HepG2 (cell line): Measurements from ENCODE around the gene EFEMP2. TPM values are rescaled to one million over a fixed set of nuclear protein-coding genes. Genes with fewer than 3 reads are reported as not detected.
A peak's percentile ranks its signal among the peaks of the same experiment; 100 is the strongest.

ENCODE experiments used
- ATAD3A ChIP-seq: sonication (generic); formaldehyde crosslinking; IDR thresholded peaks from 2 replicates; pipeline ENCODE4 v1.4.0; 2020; ENCODE audit warnings: missing genetic modification reagents
- EEA1 ChIP-seq: sonication (generic); formaldehyde crosslinking; IDR thresholded peaks from 2 replicates; pipeline ENCODE4 v1.5.1; 2020; ENCODE audit warnings: mild to moderate bottlenecking, missing genetic modification reagents, borderline replicate concordance
- ESRRA ChIP-seq: sonication (generic); formaldehyde crosslinking; IDR thresholded peaks from 2 replicates; pipeline ENCODE4 v1.5.1; 2020; ENCODE audit warnings: mild to moderate bottlenecking, low read depth, missing genetic modification reagents
- FOXA3 ChIP-seq: IDR thresholded peaks from 2 replicates; pipeline ENCODE4 v1.6.1; 2016; ENCODE audit warnings: missing genetic modification reagents, missing compliant biosample characterization
- IRX3 ChIP-seq: sonication (generic); formaldehyde crosslinking; IDR thresholded peaks from 2 replicates; pipeline ENCODE4 v1.8.1; 2023; ENCODE audit warnings: mild to moderate bottlenecking, low read depth, missing genetic modification reagents, borderline replicate concordance
- KLF16 ChIP-seq, 2 experiments: sonication (generic) in 1 of 2; formaldehyde crosslinking in 1 of 2; IDR thresholded peaks; 2 replicates each; pipeline versions ENCODE4 v1.6.1 to v1.8.0; 2016 to 2023; ENCODE audit warnings: missing genetic modification reagents in 2 of 2, missing compliant biosample characterization in 1 of 2
- MEIS2 ChIP-seq: sonication (generic); formaldehyde crosslinking; IDR thresholded peaks from 2 replicates; pipeline ENCODE4 v1.9.0; 2021; ENCODE audit warnings: mild to moderate bottlenecking, missing genetic modification reagents
- SAFB2 ChIP-seq: sonication (generic); formaldehyde crosslinking; IDR thresholded peaks from 2 replicates; pipeline ENCODE4 v1.5.1; 2020; ENCODE audit warnings: missing genetic modification reagents, low read depth, mild to moderate bottlenecking, borderline replicate concordance
- SMAD3 ChIP-seq: sonication (generic); formaldehyde crosslinking; IDR thresholded peaks from 2 replicates; pipeline ENCODE4 v1.4.0; 2020; ENCODE audit warnings: missing genetic modification reagents
- SRSF9 ChIP-seq: fragments of 200-400 bp; formaldehyde crosslinking; IDR thresholded peaks from 2 replicates; pipeline ENCODE4 v1.6.1; 2018; ENCODE audit warnings: borderline replicate concordance, mild to moderate bottlenecking, low read depth, low read length; ENCODE audit not compliant: insufficient read depth, poor library complexity, severe bottlenecking
- TAF1 ChIP-seq: sonication (generic); formaldehyde crosslinking; IDR thresholded peaks from 2 replicates; pipeline ENCODE4 v1.4.0; 2020; ENCODE audit warnings: missing genetic modification reagents
- TBX2 ChIP-seq: sonication (generic); formaldehyde crosslinking; IDR thresholded peaks from 2 replicates; pipeline ENCODE4 v1.5.0; 2020; ENCODE audit warnings: missing genetic modification reagents, mild to moderate bottlenecking, borderline replicate concordance
- TCF7L2 ChIP-seq: IDR thresholded peaks from 2 replicates; pipeline ENCODE4 v1.6.1; 2011; ENCODE audit warnings: mild to moderate bottlenecking, low read depth, low read length, moderate library complexity
- TGIF2 ChIP-seq: IDR thresholded peaks from 2 replicates; pipeline ENCODE4 v1.6.1; 2016; ENCODE audit warnings: control low read depth, missing compliant biosample characterization
- TP53 ChIP-seq: sonication (generic); formaldehyde crosslinking; conservative IDR thresholded peaks from 2 replicates; pipeline ENCODE4 v1.4.0; 2020; ENCODE audit warnings: missing genetic modification reagents
- WIZ ChIP-seq: sonication (generic); formaldehyde crosslinking; IDR thresholded peaks from 2 replicates; pipeline ENCODE4 v1.5.1; 2020; ENCODE audit warnings: mild to moderate bottlenecking, missing genetic modification reagents
- ZBTB8A ChIP-seq: sonication (generic); formaldehyde crosslinking; IDR thresholded peaks from 2 replicates; pipeline ENCODE4 v1.4.0; 2020; ENCODE audit warnings: mild to moderate bottlenecking, low read depth, missing genetic modification reagents, borderline replicate concordance
- ZC3H13 ChIP-seq: sonication (generic); formaldehyde crosslinking; IDR thresholded peaks from 2 replicates; pipeline ENCODE4 v1.8.1; 2023; ENCODE audit warnings: mild to moderate bottlenecking, missing genetic modification reagents, moderate library complexity
- ZC3H4 ChIP-seq: sonication (generic); formaldehyde crosslinking; IDR thresholded peaks from 2 replicates; pipeline ENCODE4 v1.4.0; 2020; ENCODE audit warnings: missing genetic modification reagents, borderline replicate concordance
- ZMYM3 ChIP-seq: sonication (generic); formaldehyde crosslinking; IDR thresholded peaks from 2 replicates; pipeline ENCODE4 v1.5.1; 2020; ENCODE audit warnings: mild to moderate bottlenecking, missing genetic modification reagents
- ZNF121 ChIP-seq: sonication (generic); formaldehyde crosslinking; IDR thresholded peaks from 2 replicates; pipeline ENCODE4 v1.5.0; 2020; ENCODE audit warnings: mild to moderate bottlenecking, missing genetic modification reagents
- ZNF143 ChIP-seq: sonication (generic); formaldehyde crosslinking; IDR thresholded peaks from 2 replicates; pipeline ENCODE4 v1.4.0; 2020; ENCODE audit warnings: missing genetic modification reagents
- polyA plus RNA-seq, 8 experiments: library from polyadenylated mRNA; depleted of rRNA in 3 of 8; stranded (reverse) in 7 of 8; unstranded in 1 of 8; fragments of >200 nt; fragmentation: Illumina TruSeq in 4 of 8; extraction: Trizol in 4 of 8; gene quantifications; 2 replicates each; pipeline versions ENCODE4 v1.2.1 to v1.2.3, GENCODE V29; 2011 to 2016; ENCODE audit warnings: low read depth in 4 of 8, missing spikeins in 1 of 8, mixed read lengths in 1 of 8; ENCODE audit not compliant: insufficient read depth in 1 of 8
- total RNA-seq, 5 experiments: library from RNA; depleted of rRNA; stranded (reverse); fragments of >200 nt; fragmentation: Illumina TruSeq; extraction: Trizol; gene quantifications; 2 replicates each; pipeline ENCODE4 v1.2.3, GENCODE V29; 2016; ENCODE audit warnings: low read depth in 1 of 5
- TF ChIP-seq, protein P1 (sequence below): IDR thresholded peaks from 2 replicates; pipeline ENCODE4 v1.6.1; 2016; ENCODE audit warnings: mild to moderate bottlenecking, missing biosample characterization, missing genetic modification reagents
- TF ChIP-seq, protein P2 (sequence below): sonication (generic); formaldehyde crosslinking; conservative IDR thresholded peaks from 2 replicates; pipeline ENCODE4 v1.4.0; 2020; ENCODE audit warnings: mild to moderate bottlenecking, missing genetic modification reagents, moderate library complexity
- TF ChIP-seq, protein P3 (sequence below): sonication (generic); formaldehyde crosslinking; IDR thresholded peaks from 2 replicates; pipeline ENCODE4 v1.5.0; 2020; ENCODE audit warnings: missing genetic modification reagents

The EFEMP2 gene
- total and polyA plus RNA-seq, 2 of the 13 experiments (the other 11 are each of a cell fraction or from before 2014, with no cell fraction given) = 7.4 to 29.7 TPM

DNA sequence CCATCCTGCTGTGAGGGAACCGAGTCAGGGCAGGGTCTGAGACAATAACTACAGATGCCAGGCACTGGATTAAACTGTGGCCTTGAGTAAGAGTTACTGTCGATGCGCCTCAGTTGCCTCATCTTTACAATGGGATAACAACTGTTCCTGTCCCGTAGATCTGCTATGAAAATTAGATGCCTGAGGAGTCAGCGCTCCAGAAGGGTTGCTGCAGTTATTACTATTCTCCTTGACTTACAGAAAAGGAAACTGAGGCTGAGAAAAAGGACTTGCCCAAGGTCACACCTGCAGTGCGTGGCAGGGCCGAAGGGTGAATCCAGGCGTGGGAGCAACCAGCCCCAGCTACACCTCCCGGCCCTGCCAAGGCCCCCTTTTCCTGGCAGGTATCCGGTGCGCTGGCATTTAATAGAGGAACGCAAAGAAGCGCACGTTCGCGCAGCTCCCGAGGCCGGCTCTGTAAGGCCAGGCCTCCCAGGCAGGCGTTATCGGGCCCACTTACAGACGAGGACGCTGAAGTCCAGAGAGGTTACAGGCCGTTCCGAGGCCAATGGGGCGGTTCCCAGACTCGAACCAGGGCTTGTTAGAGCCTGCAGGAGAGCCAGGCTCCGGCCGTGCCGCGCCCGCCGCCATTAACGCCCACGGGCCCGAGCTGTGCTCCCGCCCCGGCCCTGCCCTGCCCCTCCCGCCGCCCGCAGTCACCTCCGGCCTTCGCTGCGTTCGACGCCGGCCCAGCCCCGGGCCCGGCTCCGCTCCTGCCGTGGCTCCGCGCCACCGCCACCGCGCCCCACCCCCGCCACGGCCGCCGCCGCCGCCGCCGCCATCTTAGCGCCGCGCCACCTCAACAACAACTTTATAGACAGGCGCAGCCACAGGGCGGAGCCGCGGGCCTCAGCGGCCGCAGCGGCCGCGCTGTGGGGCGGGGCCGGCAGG lies 45.9 kb upstream of the EFEMP2 start, which contains the start of gene C11orf68 (continued):
- no peak for TF ChIP-seq TBX2 (CRISPR knock-in tag)
- TF ChIP-seq ZBTB8A = no peak
- TF ChIP-seq, protein P1, sequence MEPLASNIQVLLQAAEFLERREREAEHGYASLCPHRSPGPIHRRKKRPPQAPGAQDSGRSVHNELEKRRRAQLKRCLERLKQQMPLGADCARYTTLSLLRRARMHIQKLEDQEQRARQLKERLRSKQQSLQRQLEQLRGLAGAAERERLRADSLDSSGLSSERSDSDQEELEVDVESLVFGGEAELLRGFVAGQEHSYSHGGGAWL (CRISPR knock-in tag) = peak; percentile 47; the same call in 1 of the 2 replicates
- no peak for TF ChIP-seq WIZ (CRISPR knock-in tag)
- TF ChIP-seq TAF1 (CRISPR knock-in tag) = peak; percentile 33; the same call in 1 of the 2 replicates
- 0 out of 4 replicates have a peak, but pooled peaks of 1 of the 2 experiments have one; percentile 5 for TF ChIP-seq KLF16 (CRISPR knock-in tag; IDR thresholded peaks at IDR 0.05)
- no peak; the same call in 1 of the 2 replicates for TF ChIP-seq IRX3 (CRISPR knock-in tag)
- TF ChIP-seq MEIS2 (CRISPR knock-in tag) = no peak
- TF ChIP-seq, protein P2, sequence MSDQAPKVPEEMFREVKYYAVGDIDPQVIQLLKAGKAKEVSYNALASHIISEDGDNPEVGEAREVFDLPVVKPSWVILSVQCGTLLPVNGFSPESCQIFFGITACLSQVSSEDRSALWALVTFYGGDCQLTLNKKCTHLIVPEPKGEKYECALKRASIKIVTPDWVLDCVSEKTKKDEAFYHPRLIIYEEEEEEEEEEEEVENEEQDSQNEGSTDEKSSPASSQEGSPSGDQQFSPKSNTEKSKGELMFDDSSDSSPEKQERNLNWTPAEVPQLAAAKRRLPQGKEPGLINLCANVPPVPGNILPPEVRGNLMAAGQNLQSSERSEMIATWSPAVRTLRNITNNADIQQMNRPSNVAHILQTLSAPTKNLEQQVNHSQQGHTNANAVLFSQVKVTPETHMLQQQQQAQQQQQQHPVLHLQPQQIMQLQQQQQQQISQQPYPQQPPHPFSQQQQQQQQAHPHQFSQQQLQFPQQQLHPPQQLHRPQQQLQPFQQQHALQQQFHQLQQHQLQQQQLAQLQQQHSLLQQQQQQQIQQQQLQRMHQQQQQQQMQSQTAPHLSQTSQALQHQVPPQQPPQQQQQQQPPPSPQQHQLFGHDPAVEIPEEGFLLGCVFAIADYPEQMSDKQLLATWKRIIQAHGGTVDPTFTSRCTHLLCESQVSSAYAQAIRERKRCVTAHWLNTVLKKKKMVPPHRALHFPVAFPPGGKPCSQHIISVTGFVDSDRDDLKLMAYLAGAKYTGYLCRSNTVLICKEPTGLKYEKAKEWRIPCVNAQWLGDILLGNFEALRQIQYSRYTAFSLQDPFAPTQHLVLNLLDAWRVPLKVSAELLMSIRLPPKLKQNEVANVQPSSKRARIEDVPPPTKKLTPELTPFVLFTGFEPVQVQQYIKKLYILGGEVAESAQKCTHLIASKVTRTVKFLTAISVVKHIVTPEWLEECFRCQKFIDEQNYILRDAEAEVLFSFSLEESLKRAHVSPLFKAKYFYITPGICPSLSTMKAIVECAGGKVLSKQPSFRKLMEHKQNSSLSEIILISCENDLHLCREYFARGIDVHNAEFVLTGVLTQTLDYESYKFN (CRISPR knock-in tag) = no peak
- TF ChIP-seq FOXA3 (CRISPR knock-in tag) = no peak
- TF ChIP-seq TP53 (CRISPR knock-in tag) = no peak
- TF ChIP-seq SRSF9 = no peak
- no peak for TF ChIP-seq ATAD3A (CRISPR knock-in tag)
- TF ChIP-seq, protein P3, sequence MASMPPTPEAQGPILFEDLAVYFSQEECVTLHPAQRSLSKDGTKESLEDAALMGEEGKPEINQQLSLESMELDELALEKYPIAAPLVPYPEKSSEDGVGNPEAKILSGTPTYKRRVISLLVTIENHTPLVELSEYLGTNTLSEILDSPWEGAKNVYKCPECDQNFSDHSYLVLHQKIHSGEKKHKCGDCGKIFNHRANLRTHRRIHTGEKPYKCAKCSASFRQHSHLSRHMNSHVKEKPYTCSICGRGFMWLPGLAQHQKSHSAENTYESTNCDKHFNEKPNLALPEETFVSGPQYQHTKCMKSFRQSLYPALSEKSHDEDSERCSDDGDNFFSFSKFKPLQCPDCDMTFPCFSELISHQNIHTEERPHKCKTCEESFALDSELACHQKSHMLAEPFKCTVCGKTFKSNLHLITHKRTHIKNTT (CRISPR knock-in tag) = no peak
- TF ChIP-seq SMAD3 (CRISPR knock-in tag) = no peak
- no peak for TF ChIP-seq ZC3H13 (CRISPR knock-in tag)
- no peak for TF ChIP-seq ZC3H4
- no peak for TF ChIP-seq ZNF143 (CRISPR knock-in tag)
- TF ChIP-seq SAFB2 (CRISPR knock-in tag) = no peak
- TF ChIP-seq EEA1 (CRISPR knock-in tag) = no peak
- TF ChIP-seq TGIF2 (CRISPR knock-in tag) = no peak
- TF ChIP-seq ZNF121 = no peak
- peak; percentile 82 for TF ChIP-seq ZMYM3 (CRISPR knock-in tag)
- TF ChIP-seq TCF7L2 = no peak
- no peak for TF ChIP-seq ESRRA (CRISPR knock-in tag)
